Measurements from ENCODE around the gene ALG8. TPM values are rescaled to one million over a fixed set of nuclear protein-coding genes. Genes with fewer than 3 reads are reported as not detected.

The ALG8 gene
- polyA plus RNA-seq, 1 donor (not counting 4 experiments of a cell fraction or from before 2014, with no cell fraction given) = 71.8 TPM

GRCh38 chr11:78062671-78063070 lies 76.8 kb downstream of the ALG8 start:
- Histone ChIP-seq H3K9me3 (ENCODE audit: control insufficient read depth, low read depth, low read length) (no peaks in the 10 kb centered on the region), H3K4me2 (ENCODE audit: control insufficient read depth, extremely low read depth, insufficient read depth, low read depth, low read length) (no peak overlapping the region), H3K4me1 (ENCODE audit: control insufficient read depth, extremely low read depth, insufficient read depth, low read length) (no peaks in the 10 kb centered on the region), H2AFZ (ENCODE audit: control insufficient read depth, low read length) (no peak overlapping the region), H4K20me1 (ENCODE audit: control insufficient read depth, extremely low read depth, insufficient read depth, low read length) (no peaks in the 10 kb centered on the region), H3K4me3 (ENCODE audit: control insufficient read depth in 2 of 3, extremely low read depth in 1 of 3, insufficient read depth in 2 of 3, low read depth in 1 of 3, low read length in 3 of 3) (no peak overlapping the region), H3K79me2 (ENCODE audit: control insufficient read depth, insufficient read depth, low read length) (no peaks in the 10 kb centered on the region), H3K9me1 (ENCODE audit: control insufficient read depth, extremely low read depth, insufficient read depth, low read length) (no peaks in the 10 kb centered on the region), H3K9ac (ENCODE audit: control insufficient read depth, extremely low read depth, insufficient read depth, low read length) (no peak overlapping the region), H3K27ac (ENCODE audit: control insufficient read depth, insufficient read depth, low read length) (no peak overlapping the region), H3K36me3 (ENCODE audit: control insufficient read depth in 2 of 2, extremely low read depth in 1 of 2, insufficient read depth in 2 of 2, low read length in 2 of 2) (peaks cover 0 to 3% of the 10 kb centered on the region in 2 experiments), H3K27me3 (ENCODE audit: control insufficient read depth, extremely low read depth, insufficient read depth, low read length) (no peaks in the 10 kb centered on the region)
- dilution Hi-C loops (cut with MboI; ENCODE audit: extremely low pct_ligation_motif_present, low sequenced_read_pairs) = no loop called here
- FAIRE-seq (no peak), DNase-seq (ENCODE audit: low read depth, low spot score) (no peak)
- no peak for TF ChIP-seq EZH2 (IDR thresholded peaks at IDR 0.05; ENCODE audit: low read length)
- no peak for TF ChIP-seq CTCF (optimal IDR thresholded peaks at IDR 0.05 in 1 of 3, IDR thresholded peaks at IDR 0.05 in 1 of 3, conservative IDR thresholded peaks at IDR 0.05 in 1 of 3; ENCODE audit: extremely low read depth in 1 of 3, insufficient read depth in 2 of 3, low read length in 3 of 3)

GRCh38 chr11:78061921-78062311 lies 77.5 kb downstream of the ALG8 start:
- Histone ChIP-seq H4K20me1 (ENCODE audit: control insufficient read depth, extremely low read depth, insufficient read depth, low read length) (no peaks in the 10 kb centered on the region), H3K36me3 (ENCODE audit: control insufficient read depth in 2 of 2, extremely low read depth in 1 of 2, insufficient read depth in 2 of 2, low read length in 2 of 2) (no peaks in the 10 kb centered on the region), H3K4me2 (ENCODE audit: control insufficient read depth, extremely low read depth, insufficient read depth, low read depth, low read length) (no peak overlapping the region), H3K4me1 (ENCODE audit: control insufficient read depth, extremely low read depth, insufficient read depth, low read length) (no peaks in the 10 kb centered on the region), H3K27me3 (ENCODE audit: control insufficient read depth, extremely low read depth, insufficient read depth, low read length) (no peaks in the 10 kb centered on the region), H3K9ac (ENCODE audit: control insufficient read depth, extremely low read depth, insufficient read depth, low read length) (no peak overlapping the region), H3K9me3 (ENCODE audit: control insufficient read depth, low read depth, low read length) (no peaks in the 10 kb centered on the region), H3K4me3 (ENCODE audit: control insufficient read depth in 2 of 3, extremely low read depth in 1 of 3, insufficient read depth in 2 of 3, low read depth in 1 of 3, low read length in 3 of 3) (no peak overlapping the region), H2AFZ (ENCODE audit: control insufficient read depth, low read length) (peak overlapping the region; percentile 51), H3K27ac (ENCODE audit: control insufficient read depth, insufficient read depth, low read length) (no peak overlapping the region), H3K9me1 (ENCODE audit: control insufficient read depth, extremely low read depth, insufficient read depth, low read length) (no peaks in the 10 kb centered on the region), H3K79me2 (ENCODE audit: control insufficient read depth, insufficient read depth, low read length) (no peaks in the 10 kb centered on the region)
- FAIRE-seq (no peak), DNase-seq (ENCODE audit: low read depth, low spot score) (no peak)
- no peak for TF ChIP-seq EZH2 (IDR thresholded peaks at IDR 0.05; ENCODE audit: low read length)
- no peak for TF ChIP-seq CTCF (optimal IDR thresholded peaks at IDR 0.05 in 1 of 3, IDR thresholded peaks at IDR 0.05 in 1 of 3, conservative IDR thresholded peaks at IDR 0.05 in 1 of 3; ENCODE audit: extremely low read depth in 1 of 3, insufficient read depth in 2 of 3, low read length in 3 of 3)
- dilution Hi-C loops (cut with MboI; ENCODE audit: extremely low pct_ligation_motif_present, low sequenced_read_pairs) = no loop called here

Data from keratinocyte (primary cell).